ENCODE results near the gene RPTOR. TPM values are rescaled to one million over a fixed set of nuclear protein-coding genes. Genes with fewer than 3 reads are reported as not detected.

The RPTOR gene
- total and polyA plus RNA-seq, 2 donors (not counting 3 experiments of a cell fraction or from before 2014, with no cell fraction given): 10.7 to 41.8 TPM

DNA sequence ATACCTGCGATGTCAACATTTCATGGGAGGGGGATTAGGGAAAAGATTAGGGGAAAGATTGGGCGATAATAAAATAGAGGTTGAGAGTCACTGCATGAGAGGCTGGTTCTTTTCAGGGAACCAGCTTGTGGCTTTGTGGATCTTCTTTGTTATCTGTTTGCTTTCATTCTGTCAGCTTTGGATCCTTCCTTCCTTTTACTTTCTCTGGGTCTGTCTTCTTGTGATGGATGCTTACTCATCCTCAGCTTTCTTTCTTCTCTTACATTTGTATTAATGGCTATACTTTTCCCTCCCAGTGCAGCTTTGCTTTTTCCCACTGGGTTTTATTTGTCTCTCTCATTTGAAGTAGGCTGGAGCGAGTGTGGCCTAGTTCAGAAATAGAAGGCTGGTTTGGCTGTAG, 47.1 kb downstream of the RPTOR start:
- Histone ChIP-seq H3K79me2 (ENCODE audit: control insufficient read depth, insufficient read depth, low read length) (peaks cover 49% of the 10 kb centered on the region), H3K27me3 (ENCODE audit: control insufficient read depth in 2 of 2, insufficient read depth in 2 of 2, low read length in 2 of 2) (no peaks in the 10 kb centered on the region), H2AFZ (ENCODE audit: low read depth, low read length) (no peak overlapping the region), H3K27ac (ENCODE audit: insufficient read depth, low read depth, low read length) (no peak overlapping the region), H3K9me3 (replicated peaks; ENCODE audit: control insufficient read depth, insufficient read depth, low read length) (no peaks in the 10 kb centered on the region), H3K36me3 (ENCODE audit: control insufficient read depth in 2 of 2, extremely low read depth in 1 of 2, insufficient read depth in 2 of 2, low read length in 2 of 2) (no peaks in the 10 kb centered on the region), H3K4me1 (ENCODE audit: control insufficient read depth, extremely low read depth, insufficient read depth, low read length) (no peaks in the 10 kb centered on the region), H3K9me1 (replicated peaks; ENCODE audit: control insufficient read depth, extremely low read depth, insufficient read depth, low read length) (no peaks in the 10 kb centered on the region), H4K20me1 (replicated peaks; ENCODE audit: control insufficient read depth, extremely low read depth, insufficient read depth, low read length) (peaks cover 4% of the 10 kb centered on the region), H3K4me3 (replicated peaks in 1 of 3; ENCODE audit: insufficient read depth in 1 of 3, low read depth in 1 of 3, low read length in 3 of 3) (no peak overlapping the region), H3K4me2 (ENCODE audit: insufficient read depth, low read length) (no peak overlapping the region), H3K9ac (replicated peaks; ENCODE audit: extremely low read depth, insufficient read depth, low read length) (no peak overlapping the region)
- DNase-seq (ENCODE audit: low read depth, low spot score) (no peak), FAIRE-seq (no peak)
- no peak for TF ChIP-seq POLR2A (IDR thresholded peaks at IDR 0.05; ENCODE audit: low read depth, low read length)
- no peak for TF ChIP-seq EZH2 (IDR thresholded peaks at IDR 0.05; ENCODE audit: borderline replicate concordance, low read depth, low read length, severe bottlenecking)
- TF ChIP-seq, protein P1, sequence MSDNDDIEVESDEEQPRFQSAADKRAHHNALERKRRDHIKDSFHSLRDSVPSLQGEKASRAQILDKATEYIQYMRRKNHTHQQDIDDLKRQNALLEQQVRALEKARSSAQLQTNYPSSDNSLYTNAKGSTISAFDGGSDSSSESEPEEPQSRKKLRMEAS (IDR thresholded peaks at IDR 0.05; ENCODE audit: insufficient read depth, insufficient read length): no peak
- TF ChIP-seq FOS (IDR thresholded peaks at IDR 0.05; ENCODE audit: borderline replicate concordance, insufficient read depth, low read length): no peak
- no peak for TF ChIP-seq POLR2AphosphoS5 (IDR thresholded peaks at IDR 0.05; ENCODE audit: insufficient read depth, low read depth, low read length)
- TF ChIP-seq, protein P2, sequence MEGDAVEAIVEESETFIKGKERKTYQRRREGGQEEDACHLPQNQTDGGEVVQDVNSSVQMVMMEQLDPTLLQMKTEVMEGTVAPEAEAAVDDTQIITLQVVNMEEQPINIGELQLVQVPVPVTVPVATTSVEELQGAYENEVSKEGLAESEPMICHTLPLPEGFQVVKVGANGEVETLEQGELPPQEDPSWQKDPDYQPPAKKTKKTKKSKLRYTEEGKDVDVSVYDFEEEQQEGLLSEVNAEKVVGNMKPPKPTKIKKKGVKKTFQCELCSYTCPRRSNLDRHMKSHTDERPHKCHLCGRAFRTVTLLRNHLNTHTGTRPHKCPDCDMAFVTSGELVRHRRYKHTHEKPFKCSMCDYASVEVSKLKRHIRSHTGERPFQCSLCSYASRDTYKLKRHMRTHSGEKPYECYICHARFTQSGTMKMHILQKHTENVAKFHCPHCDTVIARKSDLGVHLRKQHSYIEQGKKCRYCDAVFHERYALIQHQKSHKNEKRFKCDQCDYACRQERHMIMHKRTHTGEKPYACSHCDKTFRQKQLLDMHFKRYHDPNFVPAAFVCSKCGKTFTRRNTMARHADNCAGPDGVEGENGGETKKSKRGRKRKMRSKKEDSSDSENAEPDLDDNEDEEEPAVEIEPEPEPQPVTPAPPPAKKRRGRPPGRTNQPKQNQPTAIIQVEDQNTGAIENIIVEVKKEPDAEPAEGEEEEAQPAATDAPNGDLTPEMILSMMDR (IDR thresholded peaks at IDR 0.05; ENCODE audit: extremely low read depth in 1 of 2, insufficient read depth in 1 of 2, low read depth in 1 of 2, low read length in 2 of 2): no peak
- no peak for TF ChIP-seq JUN (IDR thresholded peaks at IDR 0.05; ENCODE audit: borderline replicate concordance, insufficient read depth, insufficient read length, low read depth)
- TF ChIP-seq MYC (IDR thresholded peaks at IDR 0.05; ENCODE audit: low read depth, low read length): no peak
- no peak for TF ChIP-seq GATA2 (IDR thresholded peaks at IDR 0.05; ENCODE audit: insufficient read depth, insufficient read length, low read depth, low read length)
- CTCF ChIA-PET: interaction anchor here (0.6 to 1.1 kb wide), 2 partner anchors 18 to 24 kb away, joined by 3 read pairs; no protein-coding TSS in a partner anchor
- no TSS peak for BruUV-seq (replicated peaks)
- intact Hi-C loops (cut with micrococcal nuclease): no loop called here
- dilution Hi-C loops (cut with MboI; ENCODE audit: extremely low pct_ligation_motif_present, low sequenced_read_pairs): no loop called here
- POLR2A ChIA-PET: no interaction called here

Measured in endothelial cell of umbilical vein (primary cell).